ENCODE data around the gene IZUMO1.
A peak's percentile ranks its signal among the peaks of the same experiment; 100 is the strongest.
"Not testable (repeated sequence)": the region's sequence is repeated elsewhere in the genome, so short reads cannot be mapped to it uniquely, and the experiment has no call there.

Gene IZUMO1

DNA sequence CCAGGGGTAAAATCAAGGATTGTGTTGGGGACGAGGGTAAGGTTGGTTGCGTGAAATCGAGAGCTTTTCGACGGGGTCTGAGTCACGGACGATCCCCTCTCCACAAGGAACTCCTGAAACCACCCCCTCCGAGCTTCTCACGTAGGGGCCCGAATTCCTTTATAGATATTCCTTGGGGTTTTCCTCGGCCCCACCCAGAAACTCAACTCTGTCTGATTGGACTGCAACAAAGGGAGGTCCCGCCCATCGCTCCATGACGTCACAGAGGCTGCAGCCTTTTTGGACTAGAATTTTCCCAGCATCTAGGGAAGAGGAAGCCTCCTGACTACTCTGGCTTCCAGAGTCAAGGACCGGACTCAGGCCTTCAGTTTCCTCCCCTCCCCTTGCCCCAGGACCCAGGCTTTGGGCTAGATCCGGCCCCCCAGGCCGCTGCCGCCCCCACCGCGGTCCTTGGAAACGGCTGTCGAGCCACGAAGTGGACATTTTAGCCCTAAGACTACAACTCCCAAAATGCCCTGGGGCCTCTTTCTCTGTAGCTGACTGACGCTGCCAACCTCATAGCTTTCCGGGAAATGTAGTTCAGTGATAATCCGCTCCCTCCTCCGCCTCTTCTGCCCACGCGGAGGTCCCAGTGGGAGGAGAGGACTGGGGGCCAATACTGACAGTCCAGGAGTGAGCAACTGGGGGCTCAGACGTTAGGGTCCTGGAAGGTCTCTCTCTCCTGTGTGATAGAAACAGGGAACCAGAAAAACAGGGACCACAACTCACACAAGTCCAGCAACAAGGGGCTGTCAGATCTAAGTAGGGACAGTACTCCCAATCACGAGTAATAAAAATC lies at the start of gene IZUMO1:
IZUMO1 (minus strand) TSS at position 172 of the 838 bp plus-strand sequence. CDS start 1,050 bp downstream, outside the sequence.
- DNase-seq (ENCODE audit: low read depth, low spot score): peak; percentile 72

DNA sequence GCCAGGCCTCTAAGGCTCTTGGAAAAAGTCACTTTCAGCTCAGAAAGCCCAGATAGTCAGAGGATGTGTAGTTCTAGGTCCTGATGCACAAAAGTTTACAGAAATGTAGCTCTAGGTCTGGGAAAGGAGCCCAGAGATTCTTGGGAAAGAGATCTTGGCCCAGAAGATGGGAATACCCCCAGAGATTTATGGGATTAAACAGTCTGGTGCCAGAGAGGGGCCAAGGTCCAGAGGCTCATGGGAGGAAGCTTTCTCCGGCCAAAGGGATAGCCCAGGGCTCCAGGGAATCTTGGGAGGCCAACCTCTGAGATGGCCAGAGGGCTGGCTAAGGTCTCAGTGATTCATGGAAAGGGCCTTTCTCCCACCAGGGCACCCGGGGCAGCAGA lies 49.0 kb upstream of the IZUMO1 start:
- DNase-seq (ENCODE audit: low read depth, low spot score): no peak

DNA sequence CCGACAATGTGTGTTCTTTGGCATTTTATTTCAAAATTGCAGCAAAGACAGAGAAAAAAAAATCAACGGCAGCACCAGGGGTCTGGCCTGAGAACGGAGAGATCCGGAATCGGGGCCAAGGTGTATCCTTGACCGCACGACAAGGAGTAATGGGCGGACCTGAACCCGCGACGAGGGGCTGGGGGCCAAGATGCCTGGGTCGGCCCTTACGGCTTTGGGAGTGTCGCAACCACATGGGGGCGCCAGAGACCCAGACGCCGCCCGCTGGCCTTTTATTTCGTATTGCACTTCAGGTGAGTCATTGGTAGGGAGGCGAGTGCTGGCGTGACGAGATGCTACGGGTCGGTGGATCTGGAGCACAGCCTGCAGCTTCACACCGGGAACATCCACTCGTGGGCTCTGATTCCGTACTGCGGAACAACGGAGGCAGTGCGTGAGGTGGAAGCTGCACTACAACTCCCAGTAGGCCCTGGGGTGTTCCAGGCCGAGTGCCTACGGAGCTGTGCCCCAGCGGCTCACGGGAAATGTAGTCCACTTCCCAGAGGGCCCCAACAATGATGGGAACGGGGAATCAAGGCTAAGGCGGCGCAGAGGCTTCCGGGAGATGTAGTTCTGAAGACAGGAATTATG lies 48.5 kb upstream of the IZUMO1 start:
- peak; percentile 88 for DNase-seq (ENCODE audit: low read depth, low spot score)

DNA sequence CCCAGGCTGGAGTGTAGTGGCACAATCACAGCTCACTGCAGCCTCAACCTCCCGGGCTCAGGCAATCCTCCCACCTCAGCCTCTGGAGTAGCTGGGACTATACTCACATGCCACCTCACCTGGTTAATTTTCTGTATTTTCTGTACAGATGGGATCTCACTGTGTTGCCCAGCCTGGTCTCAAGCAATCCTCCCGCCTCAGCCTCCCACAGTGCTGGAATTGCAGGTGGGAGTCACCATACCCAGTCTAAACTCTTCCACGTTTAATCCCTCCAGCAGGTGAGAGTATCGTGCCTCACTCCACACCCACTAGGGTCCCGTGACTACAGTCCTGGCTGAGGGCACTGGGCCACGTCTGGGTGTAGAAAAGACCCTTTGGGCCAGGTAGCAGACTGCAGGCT lies 47.6 kb upstream of the IZUMO1 start:
- no peak for DNase-seq (ENCODE audit: low read depth, low spot score)

DNA sequence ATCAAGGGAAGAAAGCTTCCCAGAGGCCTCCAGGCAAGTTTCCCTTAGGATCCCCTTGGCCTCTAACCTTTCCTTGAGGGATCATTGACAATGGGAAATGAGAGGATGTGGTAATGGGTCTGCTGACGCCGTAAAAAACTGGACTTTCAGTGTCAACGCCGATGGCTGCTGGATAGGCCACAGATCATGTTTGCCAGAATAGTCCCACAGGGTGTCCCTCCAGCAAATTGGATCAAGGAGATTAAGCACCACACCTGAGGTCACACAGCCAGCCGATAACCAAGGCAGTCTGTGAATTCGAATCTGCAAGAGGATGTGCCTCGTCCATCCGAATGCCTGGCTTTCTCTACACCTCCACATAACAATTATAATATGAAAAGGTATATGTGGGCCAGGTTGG lies 46.6 kb upstream of the IZUMO1 start:
- no peak for DNase-seq (ENCODE audit: low read depth, low spot score)

DNA sequence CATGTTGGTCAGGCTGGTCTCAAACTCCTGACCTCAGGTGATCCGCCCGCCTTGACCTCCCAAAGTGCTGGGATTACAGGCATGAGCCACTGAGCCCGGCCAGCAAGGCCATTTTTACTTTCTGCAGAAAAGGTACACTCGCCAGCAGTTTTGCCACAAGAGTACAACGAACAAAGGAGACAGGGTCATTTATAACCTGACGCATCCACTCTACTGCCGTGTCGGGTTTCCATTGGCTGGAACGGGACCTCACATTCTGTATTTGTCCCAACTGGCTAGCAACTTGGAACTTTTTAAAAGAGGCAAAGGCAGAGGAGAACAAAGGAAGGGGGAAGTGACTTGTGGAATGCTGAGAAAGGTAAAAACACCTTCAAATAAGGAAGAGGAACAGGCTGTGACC lies 40.6 kb upstream of the IZUMO1 start:
- not testable (repeated sequence) for DNase-seq (ENCODE audit: low read depth, low spot score)

DNA sequence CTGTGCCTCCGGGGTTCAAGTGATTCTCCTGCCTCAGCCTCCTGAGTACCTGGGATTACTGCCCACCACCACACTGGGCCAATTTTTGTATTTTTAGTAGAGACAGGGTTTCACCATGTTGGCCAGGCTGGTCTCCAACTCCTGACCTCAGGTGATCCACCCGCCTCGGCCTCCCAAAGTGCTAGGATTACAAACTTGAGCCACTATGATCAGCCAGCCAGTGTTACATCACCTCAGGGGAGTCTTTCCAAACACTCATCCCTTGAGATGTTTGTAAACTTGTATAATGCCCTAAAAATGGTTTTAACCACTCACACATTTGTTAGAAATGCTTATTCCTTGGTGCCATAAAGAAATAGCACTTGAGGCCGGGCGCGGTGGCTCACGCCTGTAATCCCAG lies 39.7 kb upstream of the IZUMO1 start:
- not testable (repeated sequence) for DNase-seq (ENCODE audit: low read depth, low spot score)

DNA sequence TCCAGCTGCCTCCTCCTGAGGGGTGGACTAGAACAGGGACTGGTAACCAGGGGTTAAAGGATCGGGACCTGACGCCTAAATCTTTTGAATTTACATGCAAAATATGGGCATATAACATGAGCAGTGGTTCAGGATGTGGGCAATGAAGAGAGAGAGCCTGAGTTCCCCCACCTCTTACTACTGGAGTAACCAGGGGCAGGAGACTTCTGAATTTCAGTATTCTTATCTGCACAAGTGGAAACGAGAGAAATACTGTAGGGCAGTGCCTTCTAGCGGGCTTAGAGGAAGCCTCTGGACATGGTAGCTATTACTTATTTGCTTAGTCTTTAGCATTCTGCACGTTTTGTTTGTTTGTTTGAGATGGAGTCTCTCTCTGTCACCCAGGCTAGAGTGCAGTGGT lies 37.8 kb upstream of the IZUMO1 start:
- no peak for DNase-seq (ENCODE audit: low read depth, low spot score)

DNA sequence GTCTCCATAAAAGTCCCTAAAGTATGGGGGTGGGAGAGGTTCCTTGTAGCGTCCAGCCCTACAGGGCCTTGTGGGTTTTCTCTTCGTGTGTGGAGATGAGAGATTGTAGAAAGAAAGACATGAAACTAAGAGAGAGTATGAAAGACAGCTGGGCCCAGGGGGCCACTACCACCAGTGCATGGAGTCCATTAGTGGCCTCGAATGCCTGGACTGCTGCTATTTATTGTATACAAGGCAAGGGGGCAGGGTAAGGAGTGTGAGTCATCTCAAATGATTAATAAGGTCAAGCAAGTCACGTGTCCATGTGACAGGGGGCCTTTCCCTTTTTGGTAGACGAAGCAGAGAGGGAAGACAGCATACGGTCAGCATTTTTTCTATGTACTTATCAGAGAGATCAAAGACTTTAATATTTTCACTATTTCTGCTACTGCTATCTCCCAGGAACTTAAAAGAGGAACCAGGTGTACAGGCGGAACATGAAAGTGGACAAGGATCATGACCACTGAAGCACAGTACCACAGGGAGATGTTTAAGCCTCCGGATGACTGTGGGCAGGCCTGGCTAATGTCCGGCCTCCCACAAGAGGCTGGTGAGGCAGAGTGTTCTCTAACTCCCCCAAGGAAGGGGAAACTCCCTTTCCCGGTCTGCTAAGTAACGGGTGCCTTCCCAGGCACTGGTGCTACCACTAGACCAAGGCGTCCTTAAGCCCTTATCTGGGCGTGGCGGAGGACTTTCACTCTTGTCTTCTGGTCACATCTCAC lies 34.1 kb upstream of the IZUMO1 start:
- DNase-seq (ENCODE audit: low read depth, low spot score): no peak

DNA sequence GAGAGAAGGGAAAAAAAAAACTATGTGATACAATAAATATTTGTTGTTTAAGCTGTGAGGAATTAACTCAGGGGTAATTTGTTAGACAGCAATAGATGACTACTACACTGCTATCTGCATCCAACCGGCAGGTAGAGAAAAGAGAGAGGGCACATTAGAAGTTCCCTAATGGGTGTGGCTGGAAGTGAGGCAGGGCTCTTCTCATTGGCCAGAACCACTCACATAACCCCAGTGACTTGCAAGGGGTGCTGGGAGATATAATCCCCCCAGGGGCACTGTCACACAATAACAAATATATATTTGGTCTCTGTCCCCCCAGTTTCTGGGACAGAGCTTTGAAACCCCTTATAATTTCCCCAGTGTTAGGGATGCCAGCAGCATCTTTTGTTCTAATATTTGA lies 32.9 kb upstream of the IZUMO1 start:
- DNase-seq (ENCODE audit: low read depth, low spot score): no peak

DNA sequence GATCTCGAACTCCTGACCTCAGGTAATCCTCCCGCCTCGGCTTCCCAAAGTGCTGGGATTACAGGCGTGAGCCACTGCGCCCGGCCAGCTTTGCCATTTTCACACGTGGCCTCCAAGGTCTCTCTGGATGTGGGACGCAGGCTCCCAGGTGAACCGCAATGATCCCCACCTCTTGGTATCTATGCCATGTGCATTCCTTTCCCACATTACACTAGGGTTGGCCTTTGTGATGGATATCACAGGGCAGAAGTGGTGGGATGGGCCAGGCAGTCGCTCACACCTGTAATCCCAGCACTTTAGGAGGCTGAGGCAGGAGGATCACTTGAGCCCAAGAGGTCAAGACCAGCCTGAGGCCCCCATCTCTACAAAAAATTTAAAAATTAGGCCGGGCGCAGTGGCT lies 31.0 kb upstream of the IZUMO1 start:
- no peak for DNase-seq (ENCODE audit: low read depth, low spot score)

DNA sequence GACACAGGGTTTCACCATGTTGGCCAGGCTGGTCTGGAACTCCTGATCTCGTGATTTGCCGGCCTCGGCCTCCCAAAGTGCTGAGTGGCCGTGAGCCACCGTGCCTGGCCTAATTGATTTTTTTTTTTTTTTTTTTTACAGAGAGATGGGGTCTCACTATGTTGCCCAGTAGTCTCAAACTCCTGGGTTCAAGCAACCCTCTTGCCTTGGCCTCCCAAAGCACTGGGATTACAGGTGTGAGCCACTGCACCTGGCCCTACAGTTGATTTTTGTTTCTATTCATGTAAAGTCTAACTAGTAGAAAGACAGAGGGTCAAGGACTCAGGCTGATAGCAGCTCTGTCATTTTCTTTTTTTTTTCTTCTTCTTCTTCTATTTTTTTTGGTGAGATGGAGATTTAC lies 30.4 kb upstream of the IZUMO1 start:
- DNase-seq (ENCODE audit: low read depth, low spot score): no peak

DNA sequence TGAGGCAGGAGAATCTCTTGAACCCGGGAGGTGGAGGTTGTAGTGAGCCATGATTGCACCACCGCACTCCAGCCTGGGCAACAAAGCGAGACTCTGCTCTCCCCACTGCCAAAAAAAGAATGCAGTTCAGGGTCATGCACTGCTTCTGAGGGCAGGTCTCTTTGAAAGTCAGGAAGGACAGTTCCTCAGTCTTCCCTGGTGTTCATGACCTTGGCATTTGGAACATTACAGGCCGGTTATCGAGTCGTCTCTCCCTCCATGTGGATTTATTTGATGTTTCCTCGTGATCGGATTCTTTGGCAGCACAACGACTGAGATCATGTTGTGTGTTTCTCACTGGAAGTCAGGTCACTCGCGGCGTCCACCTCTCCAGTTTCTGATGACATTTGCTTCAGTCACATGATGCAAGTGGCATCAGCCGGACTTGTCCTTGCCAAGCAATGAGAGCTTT lies 25.8 kb upstream of the IZUMO1 start:
- DNase-seq (ENCODE audit: low read depth, low spot score): no peak

DNA sequence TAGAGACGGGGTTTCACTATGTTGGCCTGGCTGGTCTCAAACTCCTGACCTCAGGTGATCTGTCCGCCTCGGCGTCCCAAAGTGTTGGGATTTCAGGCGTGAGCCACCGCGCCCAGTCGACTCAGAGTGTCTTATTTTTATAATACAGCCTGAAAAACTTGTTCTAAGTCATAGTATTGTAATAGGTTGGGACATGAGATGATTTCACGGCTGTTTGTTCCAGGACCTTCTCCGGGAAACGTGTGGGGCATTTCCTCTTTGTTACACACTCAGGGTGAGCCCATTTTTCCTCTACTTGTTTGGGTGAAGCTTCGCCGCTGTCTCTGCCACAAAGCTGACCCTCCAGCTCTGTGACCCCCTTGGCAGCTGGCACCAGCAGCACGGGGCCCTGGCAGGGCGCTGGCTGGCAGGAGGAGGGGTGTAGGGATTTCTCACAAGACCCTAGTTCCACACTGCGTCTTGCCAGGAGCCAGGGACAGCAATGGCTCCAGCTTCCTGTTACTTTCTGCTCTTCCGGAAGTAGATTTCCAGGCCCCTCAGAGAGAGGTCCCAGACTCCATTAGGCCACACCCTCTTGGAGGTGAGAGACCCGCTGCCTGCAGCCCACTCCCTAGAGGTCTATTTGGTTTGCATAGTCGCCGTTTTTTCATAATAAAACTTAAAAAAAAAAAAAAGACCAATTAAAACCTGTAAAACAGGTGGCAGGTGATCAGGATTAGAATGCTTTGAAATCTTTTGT lies 24.2 kb upstream of the IZUMO1 start:
- DNase-seq (ENCODE audit: low read depth, low spot score): no peak

DNA sequence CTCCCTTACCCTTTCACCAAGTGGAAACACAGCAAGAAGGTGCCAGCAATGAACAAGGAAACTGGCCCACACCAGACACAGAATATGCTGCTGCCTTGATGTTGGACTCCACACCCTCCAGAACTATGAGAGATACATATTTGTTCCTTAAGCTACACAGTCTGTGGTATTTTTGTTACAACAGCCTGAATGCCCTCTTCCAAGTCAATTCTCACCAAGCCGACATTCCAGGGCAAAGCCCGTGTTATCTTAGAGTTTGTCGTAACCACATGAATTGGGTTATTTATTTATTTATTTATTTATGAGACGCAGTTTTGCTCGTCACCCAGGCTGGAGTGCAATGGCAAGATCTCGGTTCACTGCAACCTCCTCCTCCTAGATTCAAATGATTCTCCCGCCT lies 23.6 kb upstream of the IZUMO1 start:
- no peak for DNase-seq (ENCODE audit: low read depth, low spot score)

DNA sequence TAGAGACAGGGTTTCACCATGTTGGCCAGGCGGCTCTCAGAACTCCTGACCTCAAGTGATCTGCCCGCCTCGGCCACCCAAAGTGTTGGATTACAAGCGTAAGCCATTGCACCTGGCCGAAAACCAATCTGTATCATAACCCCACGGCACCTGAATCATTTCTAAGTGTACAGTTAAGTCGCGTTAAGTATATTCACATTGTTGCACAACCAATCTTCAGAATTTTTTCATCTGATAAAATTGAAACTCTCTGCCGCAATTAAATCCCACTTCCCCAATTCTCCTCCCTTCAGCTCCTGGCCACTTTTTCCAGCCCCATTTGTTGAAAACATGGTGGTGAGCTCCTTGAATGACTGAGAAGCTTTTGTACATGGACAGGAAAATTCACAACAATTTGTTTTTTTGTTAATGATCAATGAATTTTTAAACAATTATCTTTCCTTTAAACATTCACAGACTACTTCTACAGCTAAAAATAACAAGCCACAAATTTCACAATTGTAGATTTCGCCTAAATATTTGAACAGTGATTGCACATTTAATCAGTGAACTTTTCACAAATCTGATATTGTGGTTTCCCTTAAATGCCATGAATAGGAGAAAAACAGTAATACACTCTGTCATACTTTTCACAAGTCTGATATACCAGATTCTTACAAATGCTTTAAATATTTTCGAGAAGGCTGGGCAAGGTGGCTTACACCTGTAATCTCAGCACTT lies 22.4 kb upstream of the IZUMO1 start:
- DNase-seq (ENCODE audit: low read depth, low spot score): no peak

DNA sequence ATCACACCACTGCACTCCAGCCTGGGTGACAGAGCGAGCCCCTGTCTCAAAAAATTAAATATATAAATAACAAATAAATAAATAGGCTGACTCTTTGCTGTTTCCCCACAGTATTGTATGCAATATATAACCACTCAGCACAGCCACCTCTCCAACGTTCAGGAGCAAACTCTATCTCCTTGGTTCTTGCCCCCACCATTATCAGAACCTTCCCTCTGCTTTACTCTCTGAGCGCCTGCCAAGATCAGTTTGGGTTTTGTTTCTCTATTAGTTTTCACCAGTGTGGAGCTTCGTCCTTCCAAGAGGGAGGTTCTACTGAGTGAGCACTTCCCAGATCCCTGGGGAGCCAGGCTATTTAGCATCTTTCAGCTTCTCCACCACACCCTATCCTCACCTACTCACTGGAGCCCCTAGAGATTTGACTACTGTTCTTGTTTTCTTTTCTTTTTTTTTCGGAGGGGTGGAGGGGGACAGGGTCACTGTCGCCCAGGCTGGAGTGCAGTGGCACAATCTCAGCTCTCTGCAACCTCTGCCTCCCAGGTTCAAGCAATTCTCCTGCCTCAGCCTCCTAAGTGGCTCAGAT lies 21.6 kb upstream of the IZUMO1 start:
- not testable (repeated sequence) for DNase-seq (ENCODE audit: low read depth, low spot score)

DNA sequence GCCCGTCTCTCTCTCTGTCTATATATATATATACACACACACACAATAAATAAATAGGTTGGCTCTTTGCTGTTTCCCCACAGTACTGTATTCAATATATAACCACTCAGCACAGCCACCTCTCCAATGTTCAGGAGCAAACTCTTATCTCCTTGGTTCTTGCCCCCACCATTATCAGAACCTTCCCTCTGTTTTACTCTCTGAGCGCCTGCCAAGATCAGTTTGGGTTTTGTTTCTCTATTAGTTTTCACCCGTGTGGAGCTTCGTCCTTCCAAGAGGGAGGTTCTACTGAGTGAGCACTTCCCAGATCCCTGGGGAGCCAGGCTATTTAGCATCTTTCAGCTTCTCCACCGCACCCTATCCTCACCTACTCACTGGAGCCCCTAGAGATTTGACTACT lies 19.1 kb upstream of the IZUMO1 start:
- DNase-seq (ENCODE audit: low read depth, low spot score): not testable (repeated sequence)

DNA sequence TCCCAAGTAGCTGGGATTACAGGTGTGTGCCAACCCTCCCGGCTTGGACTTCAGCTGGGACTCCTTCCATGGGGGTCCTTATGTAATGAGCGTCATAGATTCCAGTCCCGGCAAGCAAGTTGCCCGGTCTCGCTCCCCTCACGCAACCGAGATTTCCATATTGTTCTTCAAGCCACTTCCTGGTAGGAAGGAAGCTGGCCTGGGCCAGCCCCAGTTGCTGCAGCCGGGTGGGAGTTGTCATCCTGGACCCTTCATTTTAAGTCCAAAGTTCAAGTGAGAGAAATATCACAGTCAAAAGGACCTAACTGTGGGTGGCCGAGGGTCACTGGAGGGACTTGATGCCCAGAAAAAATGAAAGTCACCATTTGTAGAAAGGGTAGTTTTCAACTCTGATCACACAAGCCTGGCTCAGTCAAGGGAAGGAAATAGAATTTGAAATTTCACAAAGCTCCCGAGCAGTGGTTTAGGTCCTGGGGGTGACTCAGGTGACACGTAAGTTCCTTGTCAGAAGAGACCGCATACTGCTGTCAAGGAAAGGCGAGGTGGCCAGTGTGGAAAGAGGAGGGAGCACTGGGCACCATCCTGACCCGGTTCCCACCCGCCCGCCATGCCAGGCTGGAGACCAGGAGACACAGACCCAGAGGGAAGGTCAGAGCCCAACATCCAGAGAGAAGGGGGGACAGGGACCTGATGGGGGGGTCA lies 13.9 kb upstream of the IZUMO1 start:
- DNase-seq (ENCODE audit: low read depth, low spot score): no peak

DNA sequence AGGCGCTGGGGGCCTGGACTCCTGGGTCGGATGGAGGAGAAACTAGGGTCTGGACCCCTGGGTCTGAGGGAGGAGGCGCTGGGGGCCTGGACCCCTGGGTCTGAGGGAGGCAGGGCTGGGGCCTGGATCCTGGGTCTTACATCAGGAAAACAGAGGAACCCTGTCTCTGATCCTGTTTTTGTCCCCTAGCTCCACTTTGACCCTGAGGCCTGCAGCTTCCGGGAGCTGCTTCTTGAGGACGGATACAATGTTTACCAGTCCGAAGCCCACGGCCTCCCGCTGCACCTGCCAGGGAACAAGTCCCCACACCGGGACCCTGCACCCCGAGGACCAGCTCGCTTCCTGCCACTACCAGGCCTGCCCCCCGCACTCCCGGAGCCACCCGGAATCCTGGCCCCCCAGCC lies 11.0 kb upstream of the IZUMO1 start:
- DNase-seq (ENCODE audit: low read depth, low spot score): no peak
